Testis (tissue), 3 donors: ENCODE measurements around the gene ADGRG7. TPM values are rescaled to one million over a fixed set of nuclear protein-coding genes. Genes with fewer than 3 reads are reported as not detected.

Source experiments
- DNase-seq: peaks from one replicate; pipeline ENCODE4 v3.0.0-alpha.2; 2019
- H3K27ac ChIP-seq, 2 donors: fragments of 200-600 bp; sonication (generic); one replicate each; pipeline ENCODE4 v1.5.1; 2019
- H3K27me3 ChIP-seq: fragments of 200-600 bp; sonication (generic); one replicate; pipeline ENCODE4 v1.5.1; 2019
- H3K36me3 ChIP-seq: fragments of 200-600 bp; sonication (generic); one replicate; pipeline ENCODE4 v1.5.1; 2017; ENCODE audit warnings: low read depth; ENCODE audit errors: missing control alignments
- H3K4me1 ChIP-seq: fragments of 200-600 bp; sonication (generic); one replicate; pipeline ENCODE4 v1.5.1; 2019
- H3K4me3 ChIP-seq, 2 donors: fragments of 200-600 bp; sonication (generic); one replicate each; pipeline ENCODE4 v1.5.1; 2017 to 2019
- H3K9me3 ChIP-seq: fragments of 200-600 bp; sonication (generic); one replicate; pipeline ENCODE4 v1.5.1; 2017
- CTCF ChIP-seq, 3 experiments: fragments of 450-650 bp in 2 of 3; fragments of 200-600 bp in 1 of 3; sonication (generic) in 1 of 3; IDR thresholded peaks; one replicate each; pipeline ENCODE4 v1.5.1; 2016 to 2019; ENCODE audit warnings: antibody characterized with exemption in 3 of 3, mild to moderate bottlenecking in 2 of 3, moderate library complexity in 1 of 3
- POLR2A ChIP-seq: fragments of 450-650 bp; IDR thresholded peaks from one replicate; pipeline ENCODE4 v1.6.1; 2017; ENCODE audit warnings: antibody characterized with exemption, mild to moderate bottlenecking, moderate library complexity
- WGBS, 2 donors: methylation state at CpG; one replicate each; pipeline ENCODE4 v1.1.5; 2018; 5-methylcytosine and 5-hydroxymethylcytosine counted together
- intact Hi-C: fragments of 100-400 bp; cut with DNase I; formaldehyde crosslinking; loops from one replicate; pipeline ENCODE4 v1.15.1; 2023; ENCODE audit warnings: low total_unique reads
- polyA plus RNA-seq: library from polyadenylated mRNA; stranded (reverse); fragments of 350-450 nt; fragmentation: Illumina TruSeq; extraction: RNeasy Lipid Tissue Mini Kit (QIAGEN cat#74804); gene quantifications from one replicate; pipeline ENCODE4 v1.2.3, GENCODE V29; 2014; ENCODE audit warnings: low read depth, low replicate concordance; ENCODE audit not compliant: insufficient read depth
- total RNA-seq, 2 donors: library from RNA; depleted of rRNA; stranded (reverse); fragments of >200 nt; gene quantifications; one replicate each; pipeline ENCODE4 v1.2.3, GENCODE V29; 2016

ADGRG7 gene
- total and polyA plus RNA-seq, 3 donors from 2014 or later = 0.16 to 0.43 TPM; not detected in 1

- no peak for TF ChIP-seq CTCF (IDR thresholded peaks at IDR 0.05)
- TF ChIP-seq POLR2A = no peak
Measured at GRCh38 chr3:100682854-100683760, 73.7 kb downstream of the ADGRG7 start.

GRCh38 chr3:100693225-100693624 is 83.8 kb downstream of the ADGRG7 start:
- H3K9me3 ChIP-seq = no peaks in the 10 kb centered on the region
- intact Hi-C loops = no loop called here
- no peaks in the 10 kb centered on the region for H3K27me3 ChIP-seq
- DNase-seq = no peak
- no peaks in the 10 kb centered on the region for H3K4me1 ChIP-seq
- H3K36me3 ChIP-seq = no peaks in the 10 kb centered on the region
- no peak overlapping the region for H3K4me3 ChIP-seq
- TF ChIP-seq CTCF (IDR thresholded peaks at IDR 0.05) = no peak
- no peak for TF ChIP-seq POLR2A
- H3K27ac ChIP-seq = no peak overlapping the region

More at GRCh38 chr3:100682854-100683760, 73.7 kb downstream of the ADGRG7 start:
- Histone ChIP-seq H3K4me3 (peak overlapping the region; percentile 7 to 50), H3K36me3 (no peaks in the 10 kb centered on the region), H3K9me3 (no peaks in the 10 kb centered on the region), H3K27ac (no peak overlapping the region), H3K27me3 (no peaks in the 10 kb centered on the region), H3K4me1 (no peaks in the 10 kb centered on the region)
- WGBS, 2 donors = 64 to 65% methylated on average over 12 to 18 of the region's 18 CpGs
- intact Hi-C loops = no loop called here
- no peak for DNase-seq

GRCh38 chr3:100695696-100696095 is 86.3 kb downstream of the ADGRG7 start:
- no peak overlapping the region for H3K27ac ChIP-seq
- intact Hi-C loops = no loop called here
- no peak for TF ChIP-seq POLR2A
- no peak for TF ChIP-seq CTCF (IDR thresholded peaks at IDR 0.05)
- H3K27me3 ChIP-seq = no peaks in the 10 kb centered on the region
- H3K36me3 ChIP-seq = no peaks in the 10 kb centered on the region
- H3K4me1 ChIP-seq = no peaks in the 10 kb centered on the region
- DNase-seq = no peak
- 47 to 57% methylated on average over 2 of the region's 2 CpGs for WGBS, 2 donors
- no peaks in the 10 kb centered on the region for H3K9me3 ChIP-seq
- no peak overlapping the region for H3K4me3 ChIP-seq

GRCh38 chr3:100696161-100696560 is 86.8 kb downstream of the ADGRG7 start:
- TF ChIP-seq POLR2A = no peak
- TF ChIP-seq CTCF (IDR thresholded peaks at IDR 0.05) = no peak

More at GRCh38 chr3:100696161-100696560, 86.8 kb downstream of the ADGRG7 start:
- no peak overlapping the region for H3K4me3 ChIP-seq
- no peaks in the 10 kb centered on the region for H3K27me3 ChIP-seq
- intact Hi-C loops = no loop called here
- DNase-seq = no peak
- H3K4me1 ChIP-seq = no peaks in the 10 kb centered on the region
- 79% methylated on average over 3 of the region's 3 CpGs for WGBS, 2 donors
- H3K9me3 ChIP-seq = no peaks in the 10 kb centered on the region
- H3K27ac ChIP-seq = no peak overlapping the region
- H3K36me3 ChIP-seq = no peaks in the 10 kb centered on the region
